Chondrocyte (in vitro differentiated cells): ENCODE results near the gene LY9. TPM values are rescaled to one million over a fixed set of nuclear protein-coding genes. Genes with fewer than 3 reads are reported as not detected.

Experiments
- DNase-seq: peaks from one replicate; pipeline ENCODE4 v3.0.0; 2021; ENCODE audit warnings: mixed read lengths, low spot score
- H3K27ac Mint-ChIP-seq: one replicate; pipeline ENCODE4 v1.8.0; 2021; ENCODE audit warnings: mild to moderate bottlenecking, moderate library complexity, mixed read lengths; ENCODE audit not compliant: unreplicated experiment
- H3K27me3 Mint-ChIP-seq: 2 replicates; pipeline ENCODE4 v1.8.0; 2021; ENCODE audit warnings: low read depth, mixed read lengths
- H3K36me3 Mint-ChIP-seq: 2 replicates; pipeline ENCODE4 v1.8.0; 2021; ENCODE audit warnings: low read depth, mixed read lengths
- H3K4me1 Mint-ChIP-seq: 2 replicates; pipeline ENCODE4 v1.8.0; 2021; ENCODE audit warnings: low read depth, mild to moderate bottlenecking, mixed read lengths
- H3K4me3 Mint-ChIP-seq: one replicate; pipeline ENCODE4 v1.8.0; 2021; ENCODE audit warnings: mild to moderate bottlenecking, moderate library complexity, mixed read lengths; ENCODE audit not compliant: unreplicated experiment
- H3K9me3 Mint-ChIP-seq: 2 replicates; pipeline ENCODE4 v1.8.0; 2021; ENCODE audit warnings: low read depth, mixed read lengths
- total RNA-seq: library from RNA; stranded (reverse); gene quantifications from 3 replicates; pipeline ENCODE4 v1.2.1, GENCODE V29; 2021
- TF ChIP-seq, protein P1 (sequence below): fragments of 200-600 bp; sonication (generic); IDR thresholded peaks from 2 replicates; pipeline ENCODE4 v1.5.0; 2021; ENCODE audit warnings: antibody characterized with exemption, mild to moderate bottlenecking, moderate library complexity

Gene LY9
- total RNA-seq, 1 donor from 2014 or later = not detected

DNA sequence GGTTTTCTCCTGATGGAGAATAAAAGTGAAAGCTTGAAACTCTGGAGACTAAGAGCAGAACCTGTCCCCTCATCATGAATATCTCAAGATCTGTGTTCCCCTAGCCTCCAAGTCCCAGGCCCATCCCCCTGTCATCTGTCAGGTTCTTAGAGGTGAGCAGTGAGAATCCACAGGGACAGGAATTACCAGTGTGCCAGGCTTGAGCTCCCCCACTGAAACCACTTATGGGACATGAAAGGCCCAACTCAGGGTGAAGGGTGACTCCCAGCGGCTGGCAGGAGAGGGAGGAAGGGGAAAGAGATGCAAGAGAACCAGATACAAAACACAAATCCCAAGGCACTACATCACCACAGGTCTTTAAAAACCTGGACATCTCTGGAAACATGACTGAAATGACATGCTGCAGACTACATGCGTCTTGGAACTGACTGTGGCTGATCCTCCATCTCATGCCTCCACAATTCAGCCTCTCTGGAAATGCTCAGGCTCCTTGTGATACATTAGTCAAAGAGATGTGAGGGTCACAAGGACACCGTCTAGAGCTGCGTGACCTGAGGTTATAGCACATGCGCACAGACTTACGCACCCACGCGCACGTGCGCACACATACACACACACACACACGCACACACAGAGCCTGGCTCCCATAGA lies 6.8 kb upstream of the LY9 start:
- TF ChIP-seq, protein P1, sequence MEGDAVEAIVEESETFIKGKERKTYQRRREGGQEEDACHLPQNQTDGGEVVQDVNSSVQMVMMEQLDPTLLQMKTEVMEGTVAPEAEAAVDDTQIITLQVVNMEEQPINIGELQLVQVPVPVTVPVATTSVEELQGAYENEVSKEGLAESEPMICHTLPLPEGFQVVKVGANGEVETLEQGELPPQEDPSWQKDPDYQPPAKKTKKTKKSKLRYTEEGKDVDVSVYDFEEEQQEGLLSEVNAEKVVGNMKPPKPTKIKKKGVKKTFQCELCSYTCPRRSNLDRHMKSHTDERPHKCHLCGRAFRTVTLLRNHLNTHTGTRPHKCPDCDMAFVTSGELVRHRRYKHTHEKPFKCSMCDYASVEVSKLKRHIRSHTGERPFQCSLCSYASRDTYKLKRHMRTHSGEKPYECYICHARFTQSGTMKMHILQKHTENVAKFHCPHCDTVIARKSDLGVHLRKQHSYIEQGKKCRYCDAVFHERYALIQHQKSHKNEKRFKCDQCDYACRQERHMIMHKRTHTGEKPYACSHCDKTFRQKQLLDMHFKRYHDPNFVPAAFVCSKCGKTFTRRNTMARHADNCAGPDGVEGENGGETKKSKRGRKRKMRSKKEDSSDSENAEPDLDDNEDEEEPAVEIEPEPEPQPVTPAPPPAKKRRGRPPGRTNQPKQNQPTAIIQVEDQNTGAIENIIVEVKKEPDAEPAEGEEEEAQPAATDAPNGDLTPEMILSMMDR = no peak
- no peaks in the 10 kb centered on the region for H3K36me3 Mint-ChIP-seq
- H3K9me3 Mint-ChIP-seq = no peaks in the 10 kb centered on the region
- no peak overlapping the region for H3K4me3 Mint-ChIP-seq
- no peaks in the 10 kb centered on the region for H3K4me1 Mint-ChIP-seq
- no peak overlapping the region for H3K27ac Mint-ChIP-seq
- DNase-seq = no peak
- H3K27me3 Mint-ChIP-seq = no peaks in the 10 kb centered on the region

DNA sequence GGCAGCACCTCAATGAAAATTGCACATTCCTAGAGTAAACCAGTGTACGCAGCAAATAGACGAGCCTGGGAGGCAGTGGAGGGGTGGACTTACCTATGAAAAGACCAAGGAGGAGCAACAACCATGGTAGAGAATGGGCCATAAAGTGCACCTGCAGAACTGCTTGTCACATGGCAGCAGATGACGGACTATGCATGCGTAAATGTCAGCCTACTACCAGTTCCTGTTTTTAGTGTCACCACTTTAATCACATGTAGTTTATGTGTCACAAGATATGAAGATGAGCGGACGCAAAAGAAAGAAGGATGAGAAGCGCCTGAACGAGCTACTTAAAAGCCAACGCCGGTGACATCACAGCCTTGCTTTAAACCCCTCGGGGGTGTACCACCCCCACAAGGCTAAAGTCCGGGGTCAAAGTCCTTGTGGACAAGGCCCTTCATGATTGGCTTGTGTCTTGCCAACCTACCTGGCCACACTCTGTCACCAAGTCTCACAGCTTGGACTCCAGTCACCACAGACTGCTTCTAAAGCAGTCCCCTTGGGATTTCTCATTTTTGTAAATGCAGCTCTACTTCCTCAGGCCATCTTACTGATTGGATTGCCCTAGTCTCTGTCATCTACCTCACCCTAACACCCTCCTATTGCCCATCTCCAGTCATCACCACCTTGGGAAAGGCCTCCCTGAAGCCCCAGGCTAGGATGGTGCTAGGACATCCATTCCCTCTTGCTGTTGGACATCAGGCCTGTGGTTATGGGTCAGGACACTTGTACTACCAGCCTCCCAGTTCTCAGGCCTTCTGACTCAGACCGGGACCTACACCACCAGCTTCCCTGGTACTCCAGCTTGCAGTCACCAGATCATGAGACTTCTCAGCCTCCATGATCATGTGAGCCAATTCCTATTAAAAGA lies 6.0 kb upstream of the LY9 start:
- Mint-ChIP-seq H3K36me3 (no peaks in the 10 kb centered on the region), H3K27ac (no peak overlapping the region)
- TF ChIP-seq, protein P1 = no peak

DNA sequence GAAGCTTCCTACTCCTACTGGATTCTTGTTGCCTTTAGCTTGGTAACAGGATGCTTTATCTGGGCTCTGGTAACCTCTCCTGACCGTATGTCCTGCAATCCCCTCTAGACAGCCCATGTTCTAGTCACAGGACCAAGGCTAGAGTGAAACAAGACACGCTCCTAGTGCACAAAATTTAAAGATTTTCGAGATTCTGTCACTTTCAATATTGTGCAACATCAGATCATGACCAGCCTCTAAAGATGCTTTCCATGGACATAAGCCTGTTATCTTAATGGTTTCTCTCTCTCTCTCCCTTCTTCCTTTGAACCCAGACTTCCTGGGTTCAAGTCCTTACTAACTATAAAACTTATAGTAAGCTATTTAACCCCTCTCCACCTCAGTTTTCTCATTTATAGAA lies 1.6 kb upstream of the LY9 start:
- Mint-ChIP-seq H3K9me3 (no peaks in the 10 kb centered on the region), H3K27me3 (peaks cover 4% of the 10 kb centered on the region), H3K27ac (no peak overlapping the region), H3K36me3 (no peaks in the 10 kb centered on the region), H3K4me1 (no peaks in the 10 kb centered on the region), H3K4me3 (no peak overlapping the region)
- no peak for DNase-seq
- TF ChIP-seq, protein P1 = no peak

More for the DNA sequence above, 6.0 kb upstream of the LY9 start:
- Mint-ChIP-seq H3K27me3 (no peaks in the 10 kb centered on the region), H3K9me3 (no peaks in the 10 kb centered on the region), H3K4me3 (no peak overlapping the region), H3K4me1 (no peaks in the 10 kb centered on the region)
- DNase-seq = no peak

DNA sequence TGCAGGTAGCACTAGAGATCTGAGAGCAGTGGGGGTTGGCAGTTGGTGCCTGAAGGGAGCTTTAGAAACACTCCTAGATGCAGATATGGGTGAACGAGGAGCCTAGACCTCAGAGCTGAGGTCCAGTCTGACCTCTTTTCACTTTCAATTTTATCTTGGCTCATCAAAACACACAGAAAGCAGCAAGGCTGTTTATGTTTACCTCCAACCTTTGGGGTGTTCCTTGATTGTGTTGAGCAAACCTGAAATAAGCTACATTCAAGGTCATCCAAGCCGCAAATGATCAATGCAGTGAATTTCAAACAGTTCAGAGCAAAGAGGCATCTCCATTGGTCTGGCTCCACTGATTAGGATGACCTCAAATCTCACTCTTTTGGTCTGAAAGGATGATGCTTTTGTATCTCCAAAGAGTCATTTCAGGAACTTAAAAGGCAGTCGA lies 1.3 kb downstream of the LY9 start:
- Mint-ChIP-seq H3K4me3 (no peak overlapping the region), H3K27ac (no peak overlapping the region), H3K4me1 (no peaks in the 10 kb centered on the region), H3K9me3 (no peaks in the 10 kb centered on the region), H3K27me3 (peaks cover 7% of the 10 kb centered on the region), H3K36me3 (no peaks in the 10 kb centered on the region)
- TF ChIP-seq, protein P1 = no peak
- no peak for DNase-seq

DNA sequence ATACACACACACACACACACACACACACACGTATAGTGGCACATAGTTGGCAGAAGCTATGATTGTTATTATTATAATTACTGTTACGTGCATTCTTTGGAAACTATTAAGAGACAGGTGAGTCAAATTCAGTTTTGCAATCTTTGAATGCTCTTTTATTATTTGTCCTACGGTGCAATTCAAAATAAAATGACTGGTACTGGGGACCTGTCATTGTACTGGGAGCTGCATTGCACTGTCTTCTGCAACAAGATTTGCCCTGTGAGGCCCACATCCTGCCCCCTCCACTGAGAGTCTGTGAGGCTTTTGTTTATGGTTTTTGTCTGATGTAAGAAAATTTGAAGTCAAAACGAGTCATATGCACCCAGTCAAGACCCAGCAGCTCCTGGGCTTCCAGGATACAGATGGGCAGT lies 1.9 kb downstream of the LY9 start:
- Mint-ChIP-seq H3K4me1 (no peaks in the 10 kb centered on the region), H3K27me3 (peaks cover 7% of the 10 kb centered on the region), H3K27ac (no peak overlapping the region), H3K4me3 (no peak overlapping the region), H3K9me3 (no peaks in the 10 kb centered on the region), H3K36me3 (no peaks in the 10 kb centered on the region)
- DNase-seq = no peak
- TF ChIP-seq, protein P1 = no peak
